Testis (tissue), 3 donors: ENCODE data around the gene PTPRG. TPM values are rescaled to one million over a fixed set of nuclear protein-coding genes. Genes with fewer than 3 reads are reported as not detected.
"Not testable (repeated sequence)": the region's sequence is repeated elsewhere in the genome, so short reads cannot be mapped to it uniquely, and the experiment has no call there.

Source experiments
- DNase-seq: peaks from one replicate; pipeline ENCODE4 v3.0.0-alpha.2; 2019
- H3K27ac ChIP-seq, 2 donors: fragments of 200-600 bp; sonication (generic); one replicate each; pipeline ENCODE4 v1.5.1; 2019
- H3K27me3 ChIP-seq: fragments of 200-600 bp; sonication (generic); one replicate; pipeline ENCODE4 v1.5.1; 2019
- H3K36me3 ChIP-seq: fragments of 200-600 bp; sonication (generic); one replicate; pipeline ENCODE4 v1.5.1; 2017; ENCODE audit warnings: low read depth; ENCODE audit errors: missing control alignments
- H3K4me1 ChIP-seq: fragments of 200-600 bp; sonication (generic); one replicate; pipeline ENCODE4 v1.5.1; 2019
- H3K4me3 ChIP-seq, 2 donors: fragments of 200-600 bp; sonication (generic); one replicate each; pipeline ENCODE4 v1.5.1; 2017 to 2019
- H3K9me3 ChIP-seq: fragments of 200-600 bp; sonication (generic); one replicate; pipeline ENCODE4 v1.5.1; 2017
- POLR2A ChIP-seq: fragments of 450-650 bp; IDR thresholded peaks from one replicate; pipeline ENCODE4 v1.6.1; 2017; ENCODE audit warnings: antibody characterized with exemption, mild to moderate bottlenecking, moderate library complexity
- WGBS, 2 donors: methylation state at CpG; one replicate each; pipeline ENCODE4 v1.1.5; 2018; 5-methylcytosine and 5-hydroxymethylcytosine counted together
- intact Hi-C: fragments of 100-400 bp; cut with DNase I; formaldehyde crosslinking; loops from one replicate; pipeline ENCODE4 v1.15.1; 2023; ENCODE audit warnings: low total_unique reads
- polyA plus RNA-seq: library from polyadenylated mRNA; stranded (reverse); fragments of 350-450 nt; fragmentation: Illumina TruSeq; extraction: RNeasy Lipid Tissue Mini Kit (QIAGEN cat#74804); gene quantifications from one replicate; pipeline ENCODE4 v1.2.3, GENCODE V29; 2014; ENCODE audit warnings: low read depth, low replicate concordance; ENCODE audit not compliant: insufficient read depth
- total RNA-seq, 2 donors: library from RNA; depleted of rRNA; stranded (reverse); fragments of >200 nt; gene quantifications; one replicate each; pipeline ENCODE4 v1.2.3, GENCODE V29; 2016
- TF ChIP-seq, protein P1 (sequence below), 3 experiments: fragments of 450-650 bp in 2 of 3; fragments of 200-600 bp in 1 of 3; sonication (generic) in 1 of 3; IDR thresholded peaks; one replicate each; pipeline ENCODE4 v1.5.1; 2016 to 2019; ENCODE audit warnings: antibody characterized with exemption in 3 of 3, mild to moderate bottlenecking in 2 of 3, moderate library complexity in 1 of 3

Gene PTPRG
- total and polyA plus RNA-seq, 3 donors from 2014 or later = 26.3 to 107 (median 75.4) TPM

DNA sequence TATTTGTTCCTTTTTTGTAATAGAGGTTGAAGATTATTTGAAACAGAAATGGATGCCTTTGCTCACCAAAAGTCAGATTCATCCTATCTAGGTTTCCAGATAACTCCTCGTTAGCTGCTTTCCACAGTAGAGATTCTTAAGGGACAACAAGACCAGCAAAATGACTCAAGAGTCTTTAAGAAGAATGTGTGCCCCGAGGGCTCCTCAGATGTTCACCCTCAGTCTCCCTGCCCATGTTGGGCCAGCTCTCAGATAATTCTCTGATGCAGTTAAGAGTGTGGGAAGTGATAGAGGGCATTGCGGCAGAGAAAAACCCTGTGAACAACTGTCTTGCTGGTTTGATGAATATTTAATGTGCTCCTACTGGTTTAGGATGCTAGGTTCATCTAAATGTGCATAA lies 251.1 kb downstream of the PTPRG start:
- Histone ChIP-seq H3K4me3 (no peak overlapping the region), H3K27ac (no peak overlapping the region), H3K9me3 (no peaks in the 10 kb centered on the region), H3K27me3 (no peaks in the 10 kb centered on the region), H3K36me3 (no peaks in the 10 kb centered on the region), H3K4me1 (peaks cover 32% of the 10 kb centered on the region)
- intact Hi-C loops = no loop called here
- TF ChIP-seq, protein P1, sequence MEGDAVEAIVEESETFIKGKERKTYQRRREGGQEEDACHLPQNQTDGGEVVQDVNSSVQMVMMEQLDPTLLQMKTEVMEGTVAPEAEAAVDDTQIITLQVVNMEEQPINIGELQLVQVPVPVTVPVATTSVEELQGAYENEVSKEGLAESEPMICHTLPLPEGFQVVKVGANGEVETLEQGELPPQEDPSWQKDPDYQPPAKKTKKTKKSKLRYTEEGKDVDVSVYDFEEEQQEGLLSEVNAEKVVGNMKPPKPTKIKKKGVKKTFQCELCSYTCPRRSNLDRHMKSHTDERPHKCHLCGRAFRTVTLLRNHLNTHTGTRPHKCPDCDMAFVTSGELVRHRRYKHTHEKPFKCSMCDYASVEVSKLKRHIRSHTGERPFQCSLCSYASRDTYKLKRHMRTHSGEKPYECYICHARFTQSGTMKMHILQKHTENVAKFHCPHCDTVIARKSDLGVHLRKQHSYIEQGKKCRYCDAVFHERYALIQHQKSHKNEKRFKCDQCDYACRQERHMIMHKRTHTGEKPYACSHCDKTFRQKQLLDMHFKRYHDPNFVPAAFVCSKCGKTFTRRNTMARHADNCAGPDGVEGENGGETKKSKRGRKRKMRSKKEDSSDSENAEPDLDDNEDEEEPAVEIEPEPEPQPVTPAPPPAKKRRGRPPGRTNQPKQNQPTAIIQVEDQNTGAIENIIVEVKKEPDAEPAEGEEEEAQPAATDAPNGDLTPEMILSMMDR (IDR thresholded peaks at IDR 0.05) = no peak
- TF ChIP-seq POLR2A = no peak
- no peak for DNase-seq
- WGBS, 2 donors = 67 to 86% methylated on average over 3 of the region's 3 CpGs

DNA sequence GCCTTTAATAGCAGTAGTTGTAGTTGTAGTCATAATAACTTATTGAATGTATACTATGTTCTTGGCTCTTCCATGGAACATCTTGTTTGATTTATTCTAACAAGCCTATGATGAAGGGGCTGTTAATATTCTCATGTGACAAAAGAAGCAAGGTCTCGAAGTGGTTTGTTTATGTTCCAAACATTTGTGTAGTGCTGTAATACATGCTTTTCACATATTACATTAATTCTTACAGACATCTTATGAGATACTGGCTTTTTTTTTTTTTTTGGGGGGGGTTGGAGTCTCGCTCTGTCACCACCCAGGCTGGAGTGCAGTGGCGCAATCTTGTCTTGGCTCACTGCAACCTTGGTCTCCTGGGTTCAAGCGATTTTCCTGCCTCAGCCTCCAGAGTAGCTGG lies 252.3 kb downstream of the PTPRG start:
- intact Hi-C loops = no loop called here
- peaks cover 23% of the 10 kb centered on the region for H3K4me1 ChIP-seq

DNA sequence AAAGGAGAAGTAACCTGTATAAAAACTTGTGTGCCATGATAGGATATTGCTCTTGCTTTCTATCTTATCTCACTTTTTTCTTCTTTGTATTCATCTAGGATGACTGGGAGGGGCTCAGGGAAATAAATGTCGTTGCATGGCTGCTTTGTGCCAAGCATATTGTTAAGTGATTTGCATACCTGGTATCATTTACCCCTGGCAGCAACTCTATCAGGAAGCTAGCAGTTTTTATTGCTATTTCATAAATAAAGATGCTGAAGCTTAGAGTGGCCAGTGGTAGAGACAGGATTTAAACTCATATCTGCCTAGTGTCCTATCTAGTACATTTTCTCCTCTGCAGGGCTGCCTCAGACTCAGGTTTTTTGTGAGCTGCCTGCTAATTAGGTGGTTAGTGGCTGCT lies 253.3 kb downstream of the PTPRG start:
- Histone ChIP-seq H3K4me3 (no peak overlapping the region), H3K9me3 (no peaks in the 10 kb centered on the region), H3K4me1 (peaks cover 12% of the 10 kb centered on the region), H3K27me3 (no peaks in the 10 kb centered on the region), H3K36me3 (no peaks in the 10 kb centered on the region), H3K27ac (no peak overlapping the region)
- WGBS, 2 donors = 33 to 44% methylated on average over 1 of the region's 1 CpG
- TF ChIP-seq, protein P1 (IDR thresholded peaks at IDR 0.05) = no peak
- TF ChIP-seq POLR2A = no peak
- DNase-seq = no peak
- intact Hi-C loops = no loop called here

More for the DNA sequence above, 252.3 kb downstream of the PTPRG start:
- TF ChIP-seq, protein P1 (IDR thresholded peaks at IDR 0.05) = no peak
- TF ChIP-seq POLR2A = no peak
- H3K36me3 ChIP-seq = no peaks in the 10 kb centered on the region
- no peak overlapping the region for H3K4me3 ChIP-seq
- no peaks in the 10 kb centered on the region for H3K9me3 ChIP-seq
- no peaks in the 10 kb centered on the region for H3K27me3 ChIP-seq
- DNase-seq = no peak
- WGBS, 2 donors = 86 to 94% methylated on average over 4 of the region's 4 CpGs
- no peak overlapping the region for H3K27ac ChIP-seq

DNA sequence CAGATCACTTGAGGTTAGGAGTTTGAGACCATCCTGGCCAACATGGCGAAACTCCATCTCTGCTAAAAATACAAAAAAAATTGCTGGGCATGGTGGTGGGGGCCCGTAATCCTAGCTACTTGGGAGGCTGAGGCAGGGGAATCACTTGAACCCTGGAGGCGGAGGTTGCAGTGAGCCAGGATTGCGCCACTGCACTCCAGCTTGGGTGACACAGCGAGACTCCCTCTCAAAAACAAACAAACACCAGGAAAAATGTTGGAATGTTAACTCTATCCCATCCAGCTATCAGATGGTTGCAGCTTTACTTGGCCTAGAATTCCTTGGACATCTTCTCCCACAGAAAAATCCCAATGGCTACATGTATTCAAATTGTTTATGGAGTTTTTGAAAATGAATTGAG lies 254.9 kb downstream of the PTPRG start:
- H3K9me3 ChIP-seq, H3K36me3 ChIP-seq, intact Hi-C loops, DNase-seq, H3K4me3 ChIP-seq, H3K4me1 ChIP-seq, H3K27me3 ChIP-seq, H3K27ac ChIP-seq: not testable (repeated sequence)
- WGBS, 2 donors = 78 to 95% methylated on average over 5 of the region's 5 CpGs

DNA sequence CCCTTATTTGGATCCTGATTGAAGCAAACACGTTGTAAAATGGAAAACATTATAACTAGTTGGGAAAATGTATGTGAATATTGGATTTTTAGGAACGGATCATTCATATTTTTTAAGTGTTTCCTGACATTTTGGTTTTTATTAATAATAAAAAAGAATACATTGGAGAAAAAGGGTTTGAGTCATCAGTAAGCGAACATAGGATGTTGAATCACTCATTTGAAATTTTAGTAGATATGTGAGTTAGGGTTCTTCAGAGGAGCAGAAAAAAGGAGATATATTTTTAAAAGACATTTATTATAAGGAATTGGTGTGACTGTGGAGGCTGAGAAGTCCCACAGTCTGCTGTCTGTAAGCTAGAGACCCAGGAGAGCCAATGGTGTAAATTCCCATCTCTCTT lies 258.5 kb downstream of the PTPRG start:
- Histone ChIP-seq H3K4me3 (no peak overlapping the region), H3K36me3 (no peaks in the 10 kb centered on the region), H3K27me3 (no peaks in the 10 kb centered on the region), H3K9me3 (no peaks in the 10 kb centered on the region), H3K4me1 (peaks cover 9% of the 10 kb centered on the region), H3K27ac (no peak overlapping the region)
- no peak for DNase-seq
- no peak for TF ChIP-seq POLR2A
- TF ChIP-seq, protein P1 (IDR thresholded peaks at IDR 0.05) = no peak
- intact Hi-C loops = no loop called here
- 94 to 97% methylated on average over 3 of the region's 3 CpGs for WGBS, 2 donors
